H1 (cell line): Measurements from ENCODE around the gene GABRD.

Experiments used
- ATF2 ChIP-seq: IDR thresholded peaks from 2 replicates; pipeline ENCODE4 v1.6.1; 2012; ENCODE audit warnings: low read length, inconsistent platforms
- CHD2 ChIP-seq: IDR thresholded peaks from 2 replicates; pipeline ENCODE4 v1.6.1; 2012; ENCODE audit warnings: low read length, improper control_type of control experiment
- CREB1 ChIP-seq: IDR thresholded peaks from 2 replicates; pipeline ENCODE4 v1.6.1; 2012; ENCODE audit warnings: inconsistent platforms
- CTCF ChIP-seq, 3 experiments: IDR thresholded peaks; 1 replicate in 2 of 3; 2 replicates in 1 of 3; pipeline versions ENCODE4 v1.5.1 to v1.6.1; 2011; ENCODE audit warnings: low read length in 3 of 3, mild to moderate bottlenecking in 3 of 3, inconsistent platforms in 2 of 3, low read depth in 1 of 3, moderate library complexity in 1 of 3; ENCODE audit not compliant: insufficient read depth in 1 of 3; ENCODE audit errors: control extremely low read depth in 1 of 3
- JUND ChIP-seq: IDR thresholded peaks from 2 replicates; pipeline ENCODE4 v1.6.1; 2011; ENCODE audit warnings: mild to moderate bottlenecking, improper control_type of control experiment, low read length
- MAFK ChIP-seq: IDR thresholded peaks from 2 replicates; pipeline ENCODE4 v1.6.1; 2012; ENCODE audit warnings: low read depth, mild to moderate bottlenecking, improper control_type of control experiment, low read length
- MAX ChIP-seq: IDR thresholded peaks from 2 replicates; pipeline ENCODE4 v1.6.1; 2012; ENCODE audit warnings: inconsistent platforms
- POLR2A ChIP-seq, 2 experiments: IDR thresholded peaks; 1 replicate in 1 of 2; 2 replicates in 1 of 2; pipeline ENCODE4 v1.6.1; 2011; ENCODE audit warnings: low read depth in 2 of 2, low read length in 2 of 2, mild to moderate bottlenecking in 2 of 2; ENCODE audit errors: control extremely low read depth in 1 of 2
- POLR2AphosphoS5 ChIP-seq: IDR thresholded peaks from 2 replicates; pipeline ENCODE4 v1.6.1; 2011; ENCODE audit warnings: low read depth, low read length
- RAD21 ChIP-seq, 2 experiments: IDR thresholded peaks in 1 of 2; conservative IDR thresholded peaks in 1 of 2; 2 replicates each; pipeline ENCODE4 v1.6.1; 2011; ENCODE audit warnings: low read depth in 2 of 2, low read length in 2 of 2, improper control_type of control experiment in 1 of 2, inconsistent platforms in 1 of 2, mild to moderate bottlenecking in 1 of 2, moderate library complexity in 1 of 2
- SIN3A ChIP-seq, 2 experiments: IDR thresholded peaks in 1 of 2; conservative IDR thresholded peaks in 1 of 2; 2 replicates each; pipeline ENCODE4 v1.6.1; 2011 to 2012; ENCODE audit warnings: low read length in 2 of 2, improper control_type of control experiment in 1 of 2, low read depth in 1 of 2, mild to moderate bottlenecking in 1 of 2
- SUZ12 ChIP-seq: fragments of 200-600 bp; sonication (generic); IDR thresholded peaks from 2 replicates; pipeline ENCODE4 v1.6.1; 2012; ENCODE audit warnings: mild to moderate bottlenecking, inconsistent platforms, low read length, moderate library complexity, mixed read lengths
- ZNF274 ChIP-seq: IDR thresholded peaks from 2 replicates; pipeline ENCODE4 v1.7.0; 2012; ENCODE audit warnings: low read length, borderline replicate concordance; ENCODE audit errors: extremely low read depth

- TF ChIP-seq POLR2AphosphoS5 (no peak), POLR2A (IDR thresholded peaks at IDR 0.05; ENCODE audit: control extremely low read depth in 1 of 2, low read depth in 2 of 2, low read length in 2 of 2) (no peak), CTCF (IDR thresholded peaks at IDR 0.05; ENCODE audit: control extremely low read depth in 1 of 3, insufficient read depth in 1 of 3, low read depth in 1 of 3, low read length in 3 of 3) (no peak), SUZ12 (no peak), CHD2 (no peak), ATF2 (no peak), JUND (no peak), SIN3A (conservative IDR thresholded peaks at IDR 0.05 in 1 of 2, IDR thresholded peaks at IDR 0.05 in 1 of 2; ENCODE audit: low read depth in 1 of 2, low read length in 2 of 2) (no peak), ZNF274 (no peak), MAX (no peak), RAD21 (IDR thresholded peaks at IDR 0.05 in 1 of 2, conservative IDR thresholded peaks at IDR 0.05 in 1 of 2; ENCODE audit: low read depth in 2 of 2, low read length in 2 of 2) (no peak), MAFK (no peak), CREB1 (no peak)
These were observed 26.5 kb downstream of the GABRD start for GRCh38 chr1:2045468-2046173.
